Measurements from ENCODE around the gene SUN2. TPM values are rescaled to one million over a fixed set of nuclear protein-coding genes. Genes with fewer than 3 reads are reported as not detected.
A peak's percentile ranks its signal among the peaks of the same experiment; 100 is the strongest.

The SUN2 gene
- total and polyA plus RNA-seq, 2 of the 13 experiments (the other 11 are each of a cell fraction or from before 2014, with no cell fraction given), result 45.6 to 56.6 TPM

- TF ChIP-seq MAFF (IDR thresholded peaks at IDR 0.05; ENCODE audit: low read depth, low read length), result peak; percentile 13; the same call in 1 of the 2 replicates
- TF ChIP-seq ZFY (CRISPR knock-in tag; IDR thresholded peaks at IDR 0.05), result peak; percentile 82; the same call in 1 of the 2 replicates
- no peak for TF ChIP-seq FOXP1 (IDR thresholded peaks at IDR 0.05)
- peak; percentile 36; the same call in 1 of the 2 replicates for TF ChIP-seq FOXP1 (CRISPR knock-in tag; IDR thresholded peaks at IDR 0.05)
- peak; percentile 89 for TF ChIP-seq KLF12 (CRISPR knock-in tag; IDR thresholded peaks at IDR 0.05; ENCODE audit: borderline replicate concordance)
- TF ChIP-seq RARG (CRISPR knock-in tag; IDR thresholded peaks at IDR 0.05; ENCODE audit: low read depth), result 0 out of 2 replicates have a peak, but pooled peaks have one; percentile 66
- TF ChIP-seq TSC22D2 (CRISPR knock-in tag; IDR thresholded peaks at IDR 0.05; ENCODE audit: borderline replicate concordance), result no peak
- peak; percentile 91 for TF ChIP-seq SALL1 (CRISPR knock-in tag; IDR thresholded peaks at IDR 0.05)
- no peak; the same call in 1 of the 2 replicates for TF ChIP-seq ZNF782 (CRISPR knock-in tag; IDR thresholded peaks at IDR 0.05; ENCODE audit: borderline replicate concordance)
- peak; percentile 87 for TF ChIP-seq RBFOX2 (IDR thresholded peaks at IDR 0.05; ENCODE audit: low read depth, low read length)
- TF ChIP-seq CCDC6 (CRISPR knock-in tag; IDR thresholded peaks at IDR 0.05), result no peak
- peak; percentile 73 for TF ChIP-seq ZNF574 (CRISPR knock-in tag; IDR thresholded peaks at IDR 0.05)
- TF ChIP-seq FOXM1 (CRISPR knock-in tag; IDR thresholded peaks at IDR 0.05), result no peak
- TF ChIP-seq ZNF639 (CRISPR knock-in tag; conservative IDR thresholded peaks at IDR 0.05), result peak; percentile 69; the same call in 1 of the 2 replicates
- no peak for TF ChIP-seq ZNF3 (CRISPR knock-in tag; IDR thresholded peaks at IDR 0.05)
- peak; percentile 87 for TF ChIP-seq HOXA3 (CRISPR knock-in tag; IDR thresholded peaks at IDR 0.05)
- TF ChIP-seq ZHX1 (CRISPR knock-in tag; IDR thresholded peaks at IDR 0.05; ENCODE audit: low read depth), result peak; percentile 84; the same call in 1 of the 2 replicates
- no peak for TF ChIP-seq ZNF282 (IDR thresholded peaks at IDR 0.05; ENCODE audit: partially characterized antibody)
- peak; percentile 31; the same call in 1 of the 2 replicates for TF ChIP-seq PITX1 (CRISPR knock-in tag; IDR thresholded peaks at IDR 0.05)
- TF ChIP-seq ZNF235 (CRISPR knock-in tag; IDR thresholded peaks at IDR 0.05; ENCODE audit: borderline replicate concordance), result peak; percentile 74; the same call in 1 of the 2 replicates
- TF ChIP-seq ZBTB7A (CRISPR knock-in tag; IDR thresholded peaks at IDR 0.05), result peak; percentile 68; the same call in 1 of the 2 replicates
- no peak for TF ChIP-seq HOXA7 (CRISPR knock-in tag; IDR thresholded peaks at IDR 0.05)
- TF ChIP-seq DBP (CRISPR knock-in tag; IDR thresholded peaks at IDR 0.05; ENCODE audit: not compliant biosample characterization), result no peak
- peak; percentile 62; the same call in 1 of the 2 replicates for TF ChIP-seq FOSL1 (CRISPR knock-in tag; IDR thresholded peaks at IDR 0.05; ENCODE audit: borderline replicate concordance)
Measured at GRCh38 chr22:38755155-38755910, 465 bp downstream of the SUN2 start (continued).

Data from HepG2 (cell line).